ENCODE results near the gene SND1. TPM values are rescaled to one million over a fixed set of nuclear protein-coding genes. Genes with fewer than 3 reads are reported as not detected.

The SND1 gene
- total and polyA plus RNA-seq, 4 donors: 59.4 to 214 (median 84.1) TPM

DNA sequence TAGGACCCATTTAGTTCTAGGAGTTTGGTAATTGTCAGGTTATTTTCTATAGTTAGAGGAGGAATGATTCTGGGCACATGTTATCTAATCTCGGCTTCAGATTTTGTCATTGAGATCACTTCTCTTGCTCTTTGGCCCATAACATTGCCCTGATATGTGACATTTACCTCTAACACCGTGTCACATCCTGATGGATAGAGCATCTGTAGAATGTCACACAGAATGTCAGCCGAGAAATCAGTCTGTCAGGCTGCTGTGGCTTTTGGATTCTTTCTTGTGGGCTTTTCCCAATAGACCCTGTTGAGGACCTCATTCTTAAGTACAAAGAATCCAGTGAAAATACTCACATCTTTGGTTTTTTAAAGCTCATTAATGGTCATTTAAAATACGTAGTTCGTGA lies 236.8 kb downstream of the SND1 start:
- H3K4me3 ChIP-seq (ENCODE audit: low read depth in 1 of 3, low read length in 3 of 3): no peak overlapping the region
- no peaks in the 10 kb centered on the region for H3K27me3 ChIP-seq (ENCODE audit: control insufficient read depth in 4 of 4, insufficient read depth in 4 of 4, low read length in 3 of 4)
- WGBS: 95% methylated on average over 5 of the region's 5 CpGs
- TF ChIP-seq FOXA1 (IDR thresholded peaks at IDR 0.05) (no peak), TAF1 (conservative IDR thresholded peaks at IDR 0.05) (no peak), HNF4A (conservative IDR thresholded peaks at IDR 0.05) (no peak)
- TF ChIP-seq, protein P1, sequence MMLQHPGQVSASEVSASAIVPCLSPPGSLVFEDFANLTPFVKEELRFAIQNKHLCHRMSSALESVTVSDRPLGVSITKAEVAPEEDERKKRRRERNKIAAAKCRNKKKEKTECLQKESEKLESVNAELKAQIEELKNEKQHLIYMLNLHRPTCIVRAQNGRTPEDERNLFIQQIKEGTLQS (IDR thresholded peaks at IDR 0.05): no peak
- TF ChIP-seq, protein P2, sequence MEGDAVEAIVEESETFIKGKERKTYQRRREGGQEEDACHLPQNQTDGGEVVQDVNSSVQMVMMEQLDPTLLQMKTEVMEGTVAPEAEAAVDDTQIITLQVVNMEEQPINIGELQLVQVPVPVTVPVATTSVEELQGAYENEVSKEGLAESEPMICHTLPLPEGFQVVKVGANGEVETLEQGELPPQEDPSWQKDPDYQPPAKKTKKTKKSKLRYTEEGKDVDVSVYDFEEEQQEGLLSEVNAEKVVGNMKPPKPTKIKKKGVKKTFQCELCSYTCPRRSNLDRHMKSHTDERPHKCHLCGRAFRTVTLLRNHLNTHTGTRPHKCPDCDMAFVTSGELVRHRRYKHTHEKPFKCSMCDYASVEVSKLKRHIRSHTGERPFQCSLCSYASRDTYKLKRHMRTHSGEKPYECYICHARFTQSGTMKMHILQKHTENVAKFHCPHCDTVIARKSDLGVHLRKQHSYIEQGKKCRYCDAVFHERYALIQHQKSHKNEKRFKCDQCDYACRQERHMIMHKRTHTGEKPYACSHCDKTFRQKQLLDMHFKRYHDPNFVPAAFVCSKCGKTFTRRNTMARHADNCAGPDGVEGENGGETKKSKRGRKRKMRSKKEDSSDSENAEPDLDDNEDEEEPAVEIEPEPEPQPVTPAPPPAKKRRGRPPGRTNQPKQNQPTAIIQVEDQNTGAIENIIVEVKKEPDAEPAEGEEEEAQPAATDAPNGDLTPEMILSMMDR (IDR thresholded peaks at IDR 0.05; ENCODE audit: low read depth, low read length, missing input control): no peak
- no peaks in the 10 kb centered on the region for H3K9me3 ChIP-seq (ENCODE audit: control insufficient read depth in 4 of 4, low read length in 3 of 4)
- H3K27ac ChIP-seq (ENCODE audit: low read depth in 1 of 2, low read length in 2 of 2): no peak overlapping the region
- no peaks in the 10 kb centered on the region for H3K4me1 ChIP-seq (ENCODE audit: control insufficient read depth in 4 of 4, insufficient read depth in 4 of 4, low read length in 3 of 4)
- H3K36me3 ChIP-seq (ENCODE audit: control insufficient read depth in 4 of 4, insufficient read depth in 3 of 4, low read depth in 1 of 4, low read length in 3 of 4): peaks cover 3 to 17% (median 13%) of the 10 kb centered on the region in 4 donors
- no peak overlapping the region for H3K9ac ChIP-seq (ENCODE audit: low read depth in 1 of 2, low read length in 2 of 2)
- DNase-seq (ENCODE audit: low spot score): no peak

DNA sequence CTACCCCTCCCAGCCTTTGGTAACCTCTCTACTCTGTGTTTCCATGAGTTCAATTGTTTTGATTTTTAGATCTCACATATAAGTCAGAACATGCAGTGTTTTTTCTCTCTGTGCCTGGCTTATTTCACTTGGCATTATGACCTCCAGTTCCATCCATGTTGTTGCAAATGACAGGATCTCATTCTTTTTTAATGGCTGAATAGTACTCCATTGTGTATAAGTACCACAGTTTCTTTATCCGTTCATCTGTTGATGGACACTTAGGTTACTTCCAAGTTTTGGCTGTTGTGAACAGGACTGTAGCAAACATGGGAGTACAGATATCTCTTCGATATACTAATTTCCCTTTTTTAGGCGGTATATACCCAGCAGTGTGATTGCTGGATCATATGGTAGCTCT lies 237.7 kb downstream of the SND1 start:
- no peak for DNase-seq (ENCODE audit: low spot score)
- H3K9ac ChIP-seq (ENCODE audit: low read depth in 1 of 2, low read length in 2 of 2): no peak overlapping the region
- 95% methylated on average over 3 of the region's 3 CpGs for WGBS
- no peaks in the 10 kb centered on the region for H3K27me3 ChIP-seq (ENCODE audit: control insufficient read depth in 4 of 4, insufficient read depth in 4 of 4, low read length in 3 of 4)
- TF ChIP-seq, protein P1 (IDR thresholded peaks at IDR 0.05): no peak
- TF ChIP-seq HNF4G (IDR thresholded peaks at IDR 0.05) (no peak), RAD21 (IDR thresholded peaks at IDR 0.05) (no peak), FOXA1 (IDR thresholded peaks at IDR 0.05) (no peak), GABPA (IDR thresholded peaks at IDR 0.05 in 1 of 2, conservative IDR thresholded peaks at IDR 0.05 in 1 of 2) (no peak), RXRA (IDR thresholded peaks at IDR 0.05) (no peak), FOXA2 (IDR thresholded peaks at IDR 0.05) (no peak), HNF4A (conservative IDR thresholded peaks at IDR 0.05) (no peak), NR2F2 (IDR thresholded peaks at IDR 0.05) (no peak), JUND (IDR thresholded peaks at IDR 0.05) (no peak), SP1 (IDR thresholded peaks at IDR 0.05) (no peak), EGR1 (IDR thresholded peaks at IDR 0.05; ENCODE audit: low read depth in 2 of 2) (no peak)
- TF ChIP-seq, protein P2 (IDR thresholded peaks at IDR 0.05; ENCODE audit: low read depth, low read length, missing input control): no peak
- TF ChIP-seq, protein P3, sequence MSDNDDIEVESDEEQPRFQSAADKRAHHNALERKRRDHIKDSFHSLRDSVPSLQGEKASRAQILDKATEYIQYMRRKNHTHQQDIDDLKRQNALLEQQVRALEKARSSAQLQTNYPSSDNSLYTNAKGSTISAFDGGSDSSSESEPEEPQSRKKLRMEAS (IDR thresholded peaks at IDR 0.05): no peak
- TF ChIP-seq, protein P4, sequence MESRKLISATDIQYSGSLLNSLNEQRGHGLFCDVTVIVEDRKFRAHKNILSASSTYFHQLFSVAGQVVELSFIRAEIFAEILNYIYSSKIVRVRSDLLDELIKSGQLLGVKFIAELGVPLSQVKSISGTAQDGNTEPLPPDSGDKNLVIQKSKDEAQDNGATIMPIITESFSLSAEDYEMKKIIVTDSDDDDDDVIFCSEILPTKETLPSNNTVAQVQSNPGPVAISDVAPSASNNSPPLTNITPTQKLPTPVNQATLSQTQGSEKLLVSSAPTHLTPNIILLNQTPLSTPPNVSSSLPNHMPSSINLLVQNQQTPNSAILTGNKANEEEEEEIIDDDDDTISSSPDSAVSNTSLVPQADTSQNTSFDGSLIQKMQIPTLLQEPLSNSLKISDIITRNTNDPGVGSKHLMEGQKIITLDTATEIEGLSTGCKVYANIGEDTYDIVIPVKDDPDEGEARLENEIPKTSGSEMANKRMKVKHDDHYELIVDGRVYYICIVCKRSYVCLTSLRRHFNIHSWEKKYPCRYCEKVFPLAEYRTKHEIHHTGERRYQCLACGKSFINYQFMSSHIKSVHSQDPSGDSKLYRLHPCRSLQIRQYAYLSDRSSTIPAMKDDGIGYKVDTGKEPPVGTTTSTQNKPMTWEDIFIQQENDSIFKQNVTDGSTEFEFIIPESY (IDR thresholded peaks at IDR 0.05): no peak
- H3K4me1 ChIP-seq (ENCODE audit: control insufficient read depth in 4 of 4, insufficient read depth in 4 of 4, low read length in 3 of 4): no peaks in the 10 kb centered on the region
- no peaks in the 10 kb centered on the region for H3K9me3 ChIP-seq (ENCODE audit: control insufficient read depth in 4 of 4, low read length in 3 of 4)
- peaks cover 3 to 17% (median 13%) of the 10 kb centered on the region in 4 donors for H3K36me3 ChIP-seq (ENCODE audit: control insufficient read depth in 4 of 4, insufficient read depth in 3 of 4, low read depth in 1 of 4, low read length in 3 of 4)
- no peak overlapping the region for H3K4me3 ChIP-seq (ENCODE audit: low read depth in 1 of 3, low read length in 3 of 3)
- no peak overlapping the region for H3K27ac ChIP-seq (ENCODE audit: low read depth in 1 of 2, low read length in 2 of 2)

All from liver (tissue), 9 donors.